ENCODE results near the gene LSR.

GRCh38 chr19:35269438-35270117 is 20.8 kb downstream of the LSR start:
- TF ChIP-seq, protein P1, sequence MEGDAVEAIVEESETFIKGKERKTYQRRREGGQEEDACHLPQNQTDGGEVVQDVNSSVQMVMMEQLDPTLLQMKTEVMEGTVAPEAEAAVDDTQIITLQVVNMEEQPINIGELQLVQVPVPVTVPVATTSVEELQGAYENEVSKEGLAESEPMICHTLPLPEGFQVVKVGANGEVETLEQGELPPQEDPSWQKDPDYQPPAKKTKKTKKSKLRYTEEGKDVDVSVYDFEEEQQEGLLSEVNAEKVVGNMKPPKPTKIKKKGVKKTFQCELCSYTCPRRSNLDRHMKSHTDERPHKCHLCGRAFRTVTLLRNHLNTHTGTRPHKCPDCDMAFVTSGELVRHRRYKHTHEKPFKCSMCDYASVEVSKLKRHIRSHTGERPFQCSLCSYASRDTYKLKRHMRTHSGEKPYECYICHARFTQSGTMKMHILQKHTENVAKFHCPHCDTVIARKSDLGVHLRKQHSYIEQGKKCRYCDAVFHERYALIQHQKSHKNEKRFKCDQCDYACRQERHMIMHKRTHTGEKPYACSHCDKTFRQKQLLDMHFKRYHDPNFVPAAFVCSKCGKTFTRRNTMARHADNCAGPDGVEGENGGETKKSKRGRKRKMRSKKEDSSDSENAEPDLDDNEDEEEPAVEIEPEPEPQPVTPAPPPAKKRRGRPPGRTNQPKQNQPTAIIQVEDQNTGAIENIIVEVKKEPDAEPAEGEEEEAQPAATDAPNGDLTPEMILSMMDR (conservative IDR thresholded peaks at IDR 0.05; ENCODE audit: low read depth in 2 of 2), result peak in 1 of 2 experiments; percentile 69; a peak in 3 of 4 replicates
- TF ChIP-seq CREB1 (CRISPR knock-in tag; IDR thresholded peaks at IDR 0.05; ENCODE audit: low read depth) (0 out of 2 replicates have a peak, but pooled peaks have one; percentile 24), ETS1 (IDR thresholded peaks at IDR 0.05) (no peak), EZH2 (IDR thresholded peaks at IDR 0.05; ENCODE audit: low read depth, unreplicated experiment) (no peak), POLR2AphosphoS5 (IDR thresholded peaks at IDR 0.05; ENCODE audit: low read depth) (peak; percentile 39), REST (IDR thresholded peaks at IDR 0.05; ENCODE audit: unreplicated experiment) (no peak), JUNB (IDR thresholded peaks at IDR 0.05; ENCODE audit: unreplicated experiment) (no peak), EZH2phosphoT487 (IDR thresholded peaks at IDR 0.05; ENCODE audit: unreplicated experiment) (no peak), ZNF114 (CRISPR knock-in tag; IDR thresholded peaks at IDR 0.05) (no peak), STAT1 (IDR thresholded peaks at IDR 0.05; ENCODE audit: unreplicated experiment) (no peak), ZNF331 (CRISPR knock-in tag; IDR thresholded peaks at IDR 0.05; ENCODE audit: low read depth) (no peak)
